Right lobe of liver (tissue), 4 donors: ENCODE results near the gene FASTKD3.

Source experiments
- CTCF ChIP-seq, 4 donors: fragments of 200-600 bp in 3 of 4; fragments of 450-650 bp in 1 of 4; IDR thresholded peaks; one replicate each; pipeline versions ENCODE4 v1.5.1 to v1.8.0; 2016 to 2022; ENCODE audit warnings: antibody characterized with exemption in 4 of 4, mild to moderate bottlenecking in 2 of 4
- POLR2A ChIP-seq: fragments of 450-650 bp; IDR thresholded peaks from one replicate; pipeline ENCODE4 v1.6.1; 2017; ENCODE audit warnings: antibody characterized with exemption, mild to moderate bottlenecking
- donor health status: DM: no; HTN: no; CAD: no.
- donor health status: DM: no; HTN: no; CAD: no.
- donor health status: DM: no; HTN: yes; CAD: no.

- no peak for TF ChIP-seq CTCF (IDR thresholded peaks at IDR 0.05)
- TF ChIP-seq POLR2A: no peak
Observed at GRCh38 chr5:7881091-7881490, 12.3 kb upstream of the FASTKD3 start.
